NK-92 (cell line): ENCODE data around the gene IMPG2.

Experiments used
- DNase-seq: peaks from one replicate; lab custom pipeline; 2025; ENCODE audit not compliant: unreplicated experiment; lab: John Stamatoyannopoulos, UW

Gene IMPG2

GRCh38 chr3:101189176-101189575, 131.2 kb downstream of the IMPG2 start:
- no peak for DNase-seq

GRCh38 chr3:101185341-101185740, 135.0 kb downstream of the IMPG2 start:
- DNase-seq: no peak

GRCh38 chr3:101184111-101184510, 136.3 kb downstream of the IMPG2 start:
- DNase-seq: no peak

GRCh38 chr3:101183151-101183550, 137.2 kb downstream of the IMPG2 start:
- DNase-seq: no peak

GRCh38 chr3:101182734-101183133, 137.6 kb downstream of the IMPG2 start:
- no peak for DNase-seq

- DNase-seq: no peak
Measured at GRCh38 chr3:101181801-101182200, 138.6 kb downstream of the IMPG2 start.

GRCh38 chr3:101179637-101180036, 140.7 kb downstream of the IMPG2 start:
- DNase-seq: no peak

GRCh38 chr3:101177577-101177976, 142.8 kb downstream of the IMPG2 start:
- DNase-seq: no peak
